ENCODE data around the gene CD200R1L.

Gene CD200R1L

DNA sequence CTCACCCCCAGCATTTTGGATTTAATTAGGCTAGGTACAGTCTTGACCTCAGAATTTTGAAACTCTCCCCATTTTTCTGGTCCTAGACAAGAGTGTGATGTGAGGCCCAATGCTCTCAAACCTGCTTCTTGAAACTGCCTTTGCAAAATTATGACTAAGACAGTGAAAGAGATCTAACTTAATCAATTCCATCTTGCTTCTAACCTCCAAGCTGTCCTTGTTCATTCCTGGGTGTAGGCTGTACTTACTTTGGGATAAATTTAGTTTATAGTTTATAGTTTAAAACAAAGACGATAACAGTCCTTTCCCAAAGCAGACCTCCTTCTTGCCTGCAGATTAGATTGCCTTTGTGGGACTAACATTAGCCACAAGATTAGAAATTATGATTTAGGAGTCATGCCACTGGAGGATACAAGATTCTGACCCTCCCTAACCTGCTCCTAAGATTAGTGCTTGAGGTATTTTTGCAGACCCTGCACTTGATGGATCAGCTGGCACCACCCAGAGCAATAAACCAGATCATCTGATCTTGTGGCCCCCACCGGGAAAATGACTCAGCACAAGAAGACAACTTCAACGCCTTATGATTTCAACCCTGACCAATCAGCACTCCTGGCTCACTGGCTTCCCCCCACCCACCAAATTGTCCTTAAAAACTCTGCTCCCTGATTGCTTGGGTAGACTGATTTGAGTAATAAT, 59.6 kb downstream of the CD200R1L start:
- DNase-seq (ENCODE audit: low spot score): no peak

DNA sequence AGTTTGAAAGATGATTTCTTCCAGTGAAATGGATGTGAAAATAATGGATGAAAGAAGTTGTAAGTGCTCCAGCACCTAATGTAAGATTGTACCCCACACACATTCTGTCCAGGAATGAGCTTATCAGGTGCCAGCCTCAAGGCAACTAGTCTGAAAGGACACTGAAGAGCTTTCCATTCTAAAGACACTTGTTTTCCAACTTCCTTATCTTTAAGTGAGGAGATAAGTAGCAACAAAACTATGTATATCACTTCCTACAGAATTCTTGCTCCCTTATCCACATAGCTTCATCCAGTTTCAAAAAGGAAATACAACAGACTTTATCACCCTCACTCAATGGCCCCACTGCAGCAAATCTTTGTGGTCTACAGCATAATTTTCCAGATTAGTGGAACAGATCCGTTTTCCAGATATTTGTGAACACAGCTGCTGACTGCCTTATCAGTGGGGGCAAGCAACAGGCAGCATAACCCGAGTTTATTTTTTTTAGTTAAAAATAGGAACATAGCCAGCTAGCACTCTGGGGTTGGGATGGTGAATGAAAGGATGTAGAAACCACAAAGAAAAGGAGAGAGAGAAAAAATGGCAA, 60.6 kb downstream of the CD200R1L start:
- no peak for DNase-seq (ENCODE audit: low spot score)

GRCh38 chr3:112785321-112786001, 61.2 kb downstream of the CD200R1L start:
- DNase-seq (ENCODE audit: low spot score): no peak

DNA sequence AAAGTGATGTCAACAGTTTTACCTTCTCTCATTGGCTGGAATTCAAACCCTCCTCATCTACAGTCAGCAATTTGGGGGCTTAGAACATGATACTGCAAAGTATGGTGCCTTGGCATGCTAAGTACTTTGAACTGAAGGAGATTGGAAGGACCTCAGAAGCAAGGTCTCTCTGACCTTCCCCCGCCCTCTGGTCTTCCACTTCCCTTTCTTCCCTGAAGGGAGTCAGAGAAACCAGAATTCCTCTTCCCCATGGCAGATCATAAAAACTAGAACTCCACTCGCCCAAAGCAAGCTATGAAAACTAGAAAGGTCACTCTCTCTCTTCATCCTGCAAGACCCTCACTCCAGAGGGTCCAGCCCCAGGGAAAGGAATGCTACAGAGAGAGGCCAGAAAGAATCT, 64.2 kb downstream of the CD200R1L start:
- DNase-seq (ENCODE audit: low spot score): no peak

DNA sequence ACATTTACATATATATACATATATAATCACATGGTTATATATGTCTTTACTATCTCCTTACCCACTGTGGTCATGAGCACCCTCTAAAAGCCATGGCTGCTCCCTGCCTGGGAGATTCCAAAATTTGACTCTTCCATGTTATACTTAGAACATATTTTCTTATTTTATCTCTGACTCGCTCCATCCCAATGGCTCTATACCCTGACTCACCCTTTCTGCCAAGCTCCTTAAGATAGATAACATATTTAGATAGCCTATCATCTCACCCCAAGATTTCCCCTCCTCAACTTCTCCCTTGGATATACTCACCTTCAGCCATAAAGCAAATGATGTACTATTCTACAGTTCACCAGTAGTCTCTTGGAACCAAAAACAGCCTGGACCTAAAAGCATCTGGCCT, 65.1 kb downstream of the CD200R1L start:
- no peak for DNase-seq (ENCODE audit: low spot score)

GRCh38 chr3:112779558-112780480, 66.8 kb downstream of the CD200R1L start:
- no peak for DNase-seq (ENCODE audit: low spot score)

DNA sequence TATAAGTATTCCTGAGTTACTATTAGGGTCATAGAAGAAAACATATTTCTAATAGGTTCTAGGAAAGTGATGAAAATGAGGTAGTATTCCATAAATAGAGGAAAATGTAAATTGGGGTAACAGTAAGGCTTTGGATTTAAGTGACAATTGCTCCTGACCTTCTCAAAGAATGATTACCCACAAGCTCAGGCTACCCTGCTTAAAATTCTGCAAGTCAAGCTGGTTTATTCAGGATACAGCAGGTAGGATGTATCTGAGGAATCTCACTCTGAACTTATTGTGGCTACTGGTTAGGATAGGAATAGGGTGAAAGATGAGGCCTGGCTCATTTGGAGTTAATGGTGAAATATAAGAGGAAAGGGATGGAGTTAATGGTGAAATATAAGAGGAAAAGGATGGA, 67.7 kb downstream of the CD200R1L start:
- DNase-seq (ENCODE audit: low spot score): no peak

DNA sequence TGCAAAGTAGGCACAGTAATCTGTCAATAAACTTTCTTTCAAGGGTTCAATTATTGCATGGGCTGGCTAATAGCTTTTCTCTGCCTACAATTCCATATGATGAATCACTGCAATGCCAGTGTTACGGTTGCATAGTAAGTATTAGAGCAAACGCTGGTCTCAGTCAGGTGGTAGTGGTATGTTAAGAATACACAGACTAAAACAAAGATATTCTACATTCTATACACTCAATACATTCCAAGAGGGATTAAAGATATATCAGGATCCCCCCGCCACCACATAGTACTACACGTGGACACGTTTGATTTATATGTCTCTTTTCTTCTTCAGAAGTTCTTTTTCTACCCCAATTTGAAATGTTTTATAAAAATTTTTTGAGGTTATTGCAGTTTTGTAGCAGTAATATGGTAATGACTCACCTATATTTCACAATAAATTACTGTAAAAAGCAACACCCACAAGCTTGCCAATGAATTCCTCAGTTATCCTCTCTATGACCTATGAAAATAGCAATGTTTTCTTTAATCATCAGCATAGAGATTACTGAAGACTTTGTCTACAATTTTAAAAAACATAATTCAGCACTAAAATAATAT, 68.2 kb downstream of the CD200R1L start:
- no peak for DNase-seq (ENCODE audit: low spot score)

- DNase-seq (ENCODE audit: low spot score): no peak
Observed at GRCh38 chr3:112777811-112778210, 68.9 kb downstream of the CD200R1L start.

DNA sequence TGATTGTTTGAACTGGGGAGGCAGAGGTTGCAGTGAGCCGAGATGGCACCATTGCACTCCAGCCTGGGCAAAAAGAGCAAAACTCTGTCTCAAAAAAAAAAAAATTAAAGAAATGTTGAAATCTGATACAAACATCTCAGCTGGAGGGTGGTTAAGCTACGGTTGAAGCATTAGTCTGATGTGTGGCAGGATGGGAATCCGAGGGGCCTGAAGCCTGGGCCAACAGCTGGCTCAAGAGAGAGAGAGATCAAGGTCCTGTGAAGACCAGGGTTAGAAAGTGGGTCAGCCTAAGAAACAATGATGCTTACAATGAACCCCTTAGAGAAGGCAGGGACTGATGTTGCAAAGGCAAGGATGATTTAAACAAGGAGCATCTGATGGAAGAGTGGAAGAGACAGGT, 69.8 kb downstream of the CD200R1L start:
- DNase-seq (ENCODE audit: low spot score): no peak

GRCh38 chr3:112776000-112776399, 70.7 kb downstream of the CD200R1L start:
- DNase-seq (ENCODE audit: low spot score): no peak

GRCh38 chr3:112775011-112775742, 71.5 kb downstream of the CD200R1L start:
- DNase-seq (ENCODE audit: low spot score): no peak

- no peak for DNase-seq (ENCODE audit: low spot score)
Observed at GRCh38 chr3:112774293-112774926, 72.3 kb downstream of the CD200R1L start.

- no peak for DNase-seq (ENCODE audit: low spot score)
Observed at GRCh38 chr3:112773864-112774263, 72.8 kb downstream of the CD200R1L start.

DNA sequence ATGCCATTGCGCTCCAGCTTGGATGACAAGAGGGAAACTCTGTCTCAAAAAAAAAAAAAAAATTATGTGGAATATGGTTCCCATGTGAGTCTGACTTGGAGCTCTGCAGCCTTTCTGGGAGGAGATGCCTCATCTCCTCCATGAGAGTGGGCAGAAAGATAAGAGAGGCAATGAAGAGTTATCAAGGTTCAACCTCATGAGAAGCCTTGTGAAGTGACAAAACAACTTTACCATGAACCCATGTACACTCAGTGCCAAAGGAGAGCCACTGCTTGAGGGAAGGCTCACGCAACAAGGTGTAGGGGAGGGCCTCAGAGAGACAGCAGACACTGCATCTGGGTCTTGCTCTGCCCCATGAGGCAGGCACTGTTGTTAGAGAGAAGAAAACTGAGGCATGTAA, 75.7 kb downstream of the CD200R1L start:
- DNase-seq (ENCODE audit: low spot score): no peak

GRCh38 chr3:112770032-112770626, 76.5 kb downstream of the CD200R1L start:
- DNase-seq (ENCODE audit: low spot score): no peak

- no peak for DNase-seq (ENCODE audit: low spot score)
Observed at GRCh38 chr3:112769286-112769978, 77.2 kb downstream of the CD200R1L start.

DNA sequence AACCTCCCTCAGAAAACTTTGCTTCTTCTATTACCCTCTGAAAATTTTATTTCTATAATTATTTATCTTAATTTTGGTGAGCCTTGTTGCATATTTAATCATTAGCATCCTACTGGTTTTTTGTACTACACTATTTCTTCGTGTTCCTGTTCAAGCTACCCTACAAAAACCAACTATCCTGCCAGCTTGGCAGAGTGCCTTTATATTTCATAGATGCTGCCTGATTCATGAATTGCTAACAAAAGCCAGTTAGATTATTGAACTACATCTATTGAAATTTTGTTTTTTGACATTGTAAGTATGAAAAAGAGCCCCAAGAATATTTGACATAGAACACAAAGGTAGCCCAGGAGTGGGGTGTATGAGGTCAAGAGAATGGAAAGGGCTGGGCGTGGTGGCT, 78.9 kb downstream of the CD200R1L start:
- no peak for DNase-seq (ENCODE audit: low spot score)

DNA sequence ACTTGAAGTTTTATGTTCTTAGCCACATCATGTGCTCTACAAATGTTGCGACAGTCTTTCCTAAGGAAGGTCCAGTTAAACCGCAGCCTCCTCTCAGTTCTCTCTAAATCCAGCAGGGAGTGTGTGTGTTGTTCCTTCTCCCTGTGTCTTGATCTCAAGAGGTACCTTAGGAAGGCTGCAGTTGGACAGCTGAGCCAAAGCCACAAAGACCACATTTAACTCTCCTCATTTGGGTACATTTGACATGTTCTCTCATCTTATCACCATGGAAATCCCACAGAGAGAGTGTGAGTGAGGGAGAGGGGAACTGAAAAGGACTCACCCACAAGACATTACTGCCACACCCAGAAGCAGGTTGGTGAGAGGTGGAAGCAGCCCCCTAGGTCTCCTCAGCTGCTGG, 79.5 kb downstream of the CD200R1L start:
- DNase-seq (ENCODE audit: low spot score): no peak

All from hematopoietic multipotent progenitor cell treated with erythropoietin and hydrocortisone succinate and interleukin-3 and kit ligand, for 17 days (in vitro differentiated cells).